Measurements from ENCODE around the gene PYM1.

DNA sequence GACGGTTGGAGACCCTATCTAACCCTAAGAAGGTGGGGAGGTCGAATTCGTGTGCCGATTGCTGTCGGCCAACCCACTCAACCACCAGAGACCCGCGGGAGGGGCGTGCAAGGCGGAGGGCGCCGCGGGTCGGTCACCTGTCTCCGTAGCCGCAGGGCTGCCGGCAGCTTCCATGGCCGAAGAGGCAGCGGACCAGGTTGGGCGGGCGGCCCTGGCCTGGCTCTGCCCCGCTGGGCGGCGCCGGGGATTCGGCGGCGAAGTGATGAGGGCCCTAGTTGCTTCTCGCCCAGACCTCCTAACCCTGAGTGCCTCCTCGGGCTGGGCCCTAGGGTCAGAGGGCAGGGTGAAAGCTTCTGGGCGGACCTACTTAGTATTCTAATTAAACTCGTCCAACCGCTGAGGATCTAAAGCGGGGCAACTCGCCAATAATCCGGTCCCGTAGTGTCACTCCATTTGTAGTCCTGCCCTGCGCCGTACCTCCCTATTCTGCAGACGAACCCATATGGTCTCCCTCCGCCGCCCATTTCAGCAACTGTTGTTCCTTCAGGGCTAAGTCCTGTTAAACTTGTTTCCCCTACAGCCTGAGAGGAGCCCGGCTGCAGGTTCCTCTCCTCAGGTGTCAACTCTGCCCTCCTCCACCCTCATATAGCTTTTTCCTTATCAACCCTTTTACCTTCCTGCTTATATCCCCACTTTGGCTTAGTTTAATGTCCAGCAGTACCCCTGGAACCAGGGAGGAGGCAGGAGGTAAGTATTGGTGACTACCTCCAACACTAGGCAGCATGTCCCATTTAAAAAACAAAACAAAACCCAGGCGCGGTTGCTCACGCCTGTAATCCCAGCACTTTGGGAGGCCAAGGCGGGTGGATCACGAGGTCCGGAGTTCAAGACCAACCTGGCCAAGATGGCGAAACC is at the start of gene PYM1:
- TF ChIP-seq, protein P1, sequence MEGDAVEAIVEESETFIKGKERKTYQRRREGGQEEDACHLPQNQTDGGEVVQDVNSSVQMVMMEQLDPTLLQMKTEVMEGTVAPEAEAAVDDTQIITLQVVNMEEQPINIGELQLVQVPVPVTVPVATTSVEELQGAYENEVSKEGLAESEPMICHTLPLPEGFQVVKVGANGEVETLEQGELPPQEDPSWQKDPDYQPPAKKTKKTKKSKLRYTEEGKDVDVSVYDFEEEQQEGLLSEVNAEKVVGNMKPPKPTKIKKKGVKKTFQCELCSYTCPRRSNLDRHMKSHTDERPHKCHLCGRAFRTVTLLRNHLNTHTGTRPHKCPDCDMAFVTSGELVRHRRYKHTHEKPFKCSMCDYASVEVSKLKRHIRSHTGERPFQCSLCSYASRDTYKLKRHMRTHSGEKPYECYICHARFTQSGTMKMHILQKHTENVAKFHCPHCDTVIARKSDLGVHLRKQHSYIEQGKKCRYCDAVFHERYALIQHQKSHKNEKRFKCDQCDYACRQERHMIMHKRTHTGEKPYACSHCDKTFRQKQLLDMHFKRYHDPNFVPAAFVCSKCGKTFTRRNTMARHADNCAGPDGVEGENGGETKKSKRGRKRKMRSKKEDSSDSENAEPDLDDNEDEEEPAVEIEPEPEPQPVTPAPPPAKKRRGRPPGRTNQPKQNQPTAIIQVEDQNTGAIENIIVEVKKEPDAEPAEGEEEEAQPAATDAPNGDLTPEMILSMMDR (IDR thresholded peaks at IDR 0.05) = no peak
- peak; percentile 75 to 79 for TF ChIP-seq POLR2AphosphoS5 (IDR thresholded peaks at IDR 0.05)
- TF ChIP-seq EP300 (IDR thresholded peaks at IDR 0.05) = no peak

Measured in upper lobe of left lung (tissue), 4 donors.